ENCODE measurements around the gene CASR.

Gene CASR

DNA sequence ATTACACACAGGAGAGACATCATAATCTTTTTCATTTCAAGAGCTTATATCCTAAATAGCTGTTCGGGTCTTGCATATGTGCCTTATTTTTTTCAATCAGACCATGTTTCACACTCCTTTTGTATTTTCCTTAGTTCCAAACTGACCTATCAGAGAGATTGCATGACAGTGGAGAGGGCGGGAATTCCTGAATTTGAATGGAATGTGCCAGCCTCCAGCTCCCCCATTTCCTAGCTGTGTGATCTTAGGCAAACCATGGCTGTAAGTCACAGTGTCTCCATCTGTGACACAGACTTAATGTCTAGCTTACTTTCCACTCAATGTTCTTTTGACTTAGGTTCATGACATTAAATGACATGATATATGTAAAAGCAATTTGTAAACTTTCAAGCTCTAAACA lies 79.6 kb downstream of the CASR start:
- no peak for DNase-seq

- no peak for DNase-seq
Observed at GRCh38 chr3:122263974-122264588, 80.6 kb downstream of the CASR start.

- no peak for DNase-seq
Observed at GRCh38 chr3:122265957-122266356, 82.5 kb downstream of the CASR start.

DNA sequence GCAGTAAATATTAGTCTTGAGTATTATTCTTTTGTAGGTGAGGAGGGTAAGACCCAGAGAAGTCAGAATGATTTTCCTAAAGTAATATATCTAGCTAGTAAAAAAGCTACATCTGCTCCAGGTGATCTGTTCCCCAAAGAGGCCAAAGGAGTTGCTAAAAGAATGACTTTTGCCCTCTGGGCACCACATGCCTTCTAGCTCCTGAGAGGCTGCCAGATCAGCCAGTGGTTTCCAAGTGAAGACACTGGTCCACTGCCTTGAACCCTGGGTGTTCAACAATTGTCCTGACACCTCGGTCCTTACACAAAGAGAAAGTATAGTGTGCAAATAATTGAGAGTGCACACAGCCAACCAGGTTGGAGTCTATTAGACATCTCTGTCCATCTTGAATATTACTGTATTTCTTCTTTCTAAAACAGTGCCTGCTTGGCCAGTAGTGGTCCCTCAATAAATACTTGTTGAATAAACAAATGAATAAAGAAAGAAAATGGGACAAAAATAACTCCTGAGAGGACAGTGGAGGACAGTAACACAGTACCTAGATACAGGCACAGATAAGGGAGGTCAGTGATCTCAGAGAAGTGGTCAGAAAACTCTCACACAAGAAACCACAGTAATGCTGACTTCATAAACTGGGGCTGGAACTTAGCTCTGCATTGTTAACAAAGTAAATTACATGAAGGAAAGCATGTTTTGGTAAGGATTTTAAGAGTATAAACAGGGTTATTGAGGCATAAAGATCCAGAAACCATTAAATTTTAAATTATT lies 85.0 kb downstream of the CASR start:
- no peak for DNase-seq

DNA sequence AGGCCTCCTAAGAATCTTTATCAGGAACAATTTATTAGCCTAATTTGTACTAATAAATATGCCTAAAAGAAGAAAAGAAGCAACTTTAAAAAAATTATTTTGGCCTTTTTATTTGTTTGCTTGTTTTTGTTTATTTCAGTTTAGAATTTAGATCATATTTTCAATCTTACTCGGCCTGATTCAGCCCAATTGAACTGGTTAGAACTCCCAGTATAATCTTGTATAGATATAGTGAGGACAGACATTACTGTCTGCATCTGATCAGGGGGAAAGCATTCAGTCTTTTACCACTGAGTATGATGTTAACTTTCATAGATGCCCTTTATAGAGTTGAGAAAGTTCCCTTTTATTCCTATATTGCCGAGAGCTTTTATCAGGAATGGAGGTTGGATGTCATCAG lies 85.6 kb downstream of the CASR start:
- no peak for DNase-seq

DNA sequence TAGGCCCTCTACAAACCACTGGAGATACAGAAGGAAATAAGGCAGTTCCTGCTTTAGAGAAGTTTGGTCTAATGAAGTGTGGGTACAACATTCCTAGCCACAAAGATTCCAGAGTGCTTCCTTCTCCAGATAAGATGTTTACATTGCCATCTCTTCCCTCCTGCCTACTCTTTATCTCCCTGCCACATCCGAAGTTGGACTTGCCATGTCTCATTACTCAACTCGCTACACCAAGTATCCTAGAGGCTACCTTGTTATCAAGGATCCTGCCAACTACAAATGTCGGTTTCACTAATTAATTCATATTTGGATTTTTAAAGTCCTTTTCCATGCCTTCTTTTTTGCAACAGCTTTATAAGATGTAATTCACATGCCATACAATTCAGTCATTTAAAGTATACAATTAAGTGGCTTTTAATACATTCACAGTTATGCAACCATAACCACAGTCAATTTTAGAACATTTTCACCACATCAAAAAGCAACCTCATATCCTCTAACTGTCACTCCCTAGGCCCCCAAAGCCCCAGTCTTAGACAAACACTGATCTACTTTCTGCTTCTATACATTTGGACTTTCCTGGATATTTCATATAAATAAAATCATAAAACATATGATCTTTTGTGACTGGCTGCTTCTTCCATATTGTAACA lies 87.9 kb downstream of the CASR start:
- DNase-seq: no peak

DNA sequence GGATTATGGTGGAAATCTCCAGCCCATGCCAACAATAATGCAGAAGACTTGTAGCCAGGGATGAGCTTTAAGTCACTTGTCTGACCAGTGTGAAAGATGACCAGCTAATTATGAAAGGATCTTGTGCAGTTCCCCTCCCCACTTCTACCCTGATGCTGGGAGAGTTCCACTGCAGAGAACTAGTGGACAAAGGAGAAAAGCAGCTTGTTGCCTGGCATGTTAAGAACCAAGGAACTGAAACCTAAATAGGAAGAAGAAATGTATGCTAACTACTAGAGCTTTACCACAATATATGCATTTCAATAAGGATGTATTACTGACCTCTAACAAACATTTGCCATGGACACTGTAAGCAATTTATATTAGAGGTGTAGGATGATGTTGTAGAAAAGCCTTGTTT lies 89.4 kb downstream of the CASR start:
- DNase-seq: no peak

GRCh38 chr3:122273498-122273897 lies 90.0 kb downstream of the CASR start:
- no peak for DNase-seq

- no peak for DNase-seq
Observed at GRCh38 chr3:122281891-122282290, 98.4 kb downstream of the CASR start.

DNA sequence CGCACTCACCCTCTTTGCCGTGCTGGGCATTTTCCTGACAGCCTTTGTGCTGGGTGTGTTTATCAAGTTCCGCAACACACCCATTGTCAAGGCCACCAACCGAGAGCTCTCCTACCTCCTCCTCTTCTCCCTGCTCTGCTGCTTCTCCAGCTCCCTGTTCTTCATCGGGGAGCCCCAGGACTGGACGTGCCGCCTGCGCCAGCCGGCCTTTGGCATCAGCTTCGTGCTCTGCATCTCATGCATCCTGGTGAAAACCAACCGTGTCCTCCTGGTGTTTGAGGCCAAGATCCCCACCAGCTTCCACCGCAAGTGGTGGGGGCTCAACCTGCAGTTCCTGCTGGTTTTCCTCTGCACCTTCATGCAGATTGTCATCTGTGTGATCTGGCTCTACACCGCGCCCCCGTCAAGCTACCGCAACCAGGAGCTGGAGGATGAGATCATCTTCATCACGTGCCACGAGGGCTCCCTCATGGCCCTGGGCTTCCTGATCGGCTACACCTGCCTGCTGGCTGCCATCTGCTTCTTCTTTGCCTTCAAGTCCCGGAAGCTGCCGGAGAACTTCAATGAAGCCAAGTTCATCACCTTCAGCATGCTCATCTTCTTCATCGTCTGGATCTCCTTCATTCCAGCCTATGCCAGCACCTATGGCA lies 100.5 kb downstream of the CASR start:
- DNase-seq: no peak

GRCh38 chr3:122284486-122284885 lies 101.0 kb downstream of the CASR start:
- DNase-seq: no peak

- no peak for DNase-seq
Observed at GRCh38 chr3:122294359-122294758, 110.9 kb downstream of the CASR start.

GRCh38 chr3:122295266-122296062 lies 112.0 kb downstream of the CASR start:
- peak; percentile 7 for DNase-seq

- DNase-seq: no peak
Observed at GRCh38 chr3:122298239-122298638, 114.8 kb downstream of the CASR start.

- DNase-seq: no peak
Observed at GRCh38 chr3:122299215-122299614, 115.7 kb downstream of the CASR start.

GRCh38 chr3:122299872-122300460 lies 116.5 kb downstream of the CASR start:
- DNase-seq: no peak

GRCh38 chr3:122301063-122301462 lies 117.6 kb downstream of the CASR start:
- DNase-seq: no peak

DNA sequence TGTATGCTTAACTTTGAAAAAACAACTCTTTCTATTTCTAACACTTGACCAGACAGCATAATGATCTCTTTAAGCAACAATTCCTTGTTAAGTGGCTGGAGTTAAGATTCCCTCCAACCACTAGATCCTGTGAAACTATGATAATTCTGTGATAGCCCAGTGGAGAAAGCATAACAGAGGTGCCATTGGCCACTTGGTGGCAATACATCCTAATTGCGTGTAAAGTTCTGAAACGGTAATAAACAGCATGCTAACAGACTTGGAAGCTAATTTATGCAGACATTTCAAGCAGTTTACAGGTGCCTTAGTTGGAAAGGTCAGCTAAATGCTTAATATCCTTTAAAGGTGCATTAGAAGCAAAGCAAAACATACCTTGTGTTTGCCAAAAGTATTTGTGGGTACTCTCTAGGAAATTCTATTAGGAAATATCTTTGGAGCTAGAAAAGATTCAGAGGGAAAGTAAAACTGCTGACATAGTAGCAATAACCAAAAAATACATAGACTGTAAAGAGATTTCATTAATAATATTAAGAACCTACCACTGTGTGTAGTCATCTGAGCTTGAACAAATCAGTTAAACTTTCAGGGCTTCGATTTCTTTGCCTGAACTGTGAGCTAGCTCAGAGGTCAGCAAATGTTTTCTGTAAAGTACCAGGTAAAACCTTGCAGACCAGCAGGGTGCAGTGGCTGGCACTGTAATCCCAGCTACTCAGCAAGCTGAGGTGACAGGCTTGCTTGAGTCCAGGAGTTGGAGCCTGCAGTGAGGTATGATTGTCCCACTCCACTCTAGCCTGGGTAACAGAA lies 122.6 kb downstream of the CASR start:
- DNase-seq: no peak

- DNase-seq: no peak
Observed at GRCh38 chr3:122306622-122306953, 123.1 kb downstream of the CASR start.

DNA sequence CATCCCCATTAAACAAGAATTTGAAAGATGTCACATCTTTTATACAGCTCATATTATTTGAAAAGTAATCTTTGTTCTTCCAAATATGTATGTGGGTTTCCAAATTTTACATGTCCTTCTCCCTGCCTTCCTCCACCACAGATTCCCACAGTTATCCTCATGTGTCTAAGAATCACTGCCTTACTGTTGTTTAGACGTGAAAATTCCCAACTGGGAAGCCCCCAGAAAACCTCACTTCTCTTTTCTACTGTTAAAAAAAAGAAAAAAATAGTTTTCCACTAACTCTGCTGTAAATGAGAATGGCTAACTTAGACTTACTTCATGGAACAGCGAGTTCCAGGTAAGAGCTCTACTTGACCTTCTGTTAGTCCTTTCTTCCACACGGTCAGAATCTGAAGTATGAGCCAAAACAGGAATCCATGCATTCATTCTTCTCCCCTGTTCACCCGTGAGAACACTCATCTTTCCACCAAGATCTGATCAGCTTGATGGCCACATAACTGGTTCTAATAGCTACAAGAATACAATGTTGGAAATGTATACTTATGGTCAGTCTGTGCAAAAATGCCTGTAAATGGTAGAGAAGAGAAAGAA lies 123.7 kb downstream of the CASR start:
- no peak for DNase-seq

DNA sequence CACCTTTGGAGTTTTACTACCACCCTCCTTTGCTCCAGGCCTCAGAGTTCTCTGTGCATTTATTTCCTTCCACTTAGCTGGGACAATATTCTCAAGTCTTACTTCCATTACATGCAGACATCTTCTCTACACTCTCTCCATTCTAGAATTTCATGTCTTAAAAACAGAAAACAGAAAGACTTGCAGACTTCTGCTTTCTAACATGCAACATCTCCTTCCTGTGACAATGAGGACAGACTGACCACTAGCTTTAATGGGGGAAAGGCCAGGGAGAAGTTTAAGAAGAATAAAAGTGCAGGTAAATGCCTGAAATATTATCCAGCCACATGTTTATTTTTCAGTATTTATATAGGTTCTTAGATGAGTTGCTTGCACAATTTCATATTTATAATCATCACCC lies 124.5 kb downstream of the CASR start:
- no peak for DNase-seq

Measured in midbrain (tissue), 1 donor.